Activated naive CD4-positive, alpha-beta T cell treated with anti-CD3 and anti-CD28 coated beads, Interleukin-2, amount 50 U/mL, for 24 hours (primary cell): ENCODE measurements around the gene FAM193A.
A peak's percentile ranks its signal among the peaks of the same experiment; 100 is the strongest.
"Not testable (repeated sequence)": the region's sequence is repeated elsewhere in the genome, so short reads cannot be mapped to it uniquely, and the experiment has no call there.

Experiments used
- H3K27ac Mint-ChIP-seq: one replicate; pipeline ENCODE4 v1.8.0; 2021; ENCODE audit warnings: mild to moderate bottlenecking, mixed read lengths
- H3K27me3 Mint-ChIP-seq: one replicate; pipeline ENCODE4 v1.8.0; 2021; ENCODE audit warnings: mixed read lengths
- H3K36me3 Mint-ChIP-seq: one replicate; pipeline ENCODE4 v1.8.0; 2021; ENCODE audit warnings: mixed read lengths
- H3K4me1 Mint-ChIP-seq: one replicate; pipeline ENCODE4 v1.8.0; 2021; ENCODE audit warnings: mixed read lengths
- H3K4me3 Mint-ChIP-seq: one replicate; pipeline ENCODE4 v1.8.0; 2021; ENCODE audit warnings: mild to moderate bottlenecking, mixed read lengths
- H3K9me3 Mint-ChIP-seq: one replicate; pipeline ENCODE4 v1.8.0; 2021; ENCODE audit warnings: mixed read lengths

The FAM193A gene

DNA sequence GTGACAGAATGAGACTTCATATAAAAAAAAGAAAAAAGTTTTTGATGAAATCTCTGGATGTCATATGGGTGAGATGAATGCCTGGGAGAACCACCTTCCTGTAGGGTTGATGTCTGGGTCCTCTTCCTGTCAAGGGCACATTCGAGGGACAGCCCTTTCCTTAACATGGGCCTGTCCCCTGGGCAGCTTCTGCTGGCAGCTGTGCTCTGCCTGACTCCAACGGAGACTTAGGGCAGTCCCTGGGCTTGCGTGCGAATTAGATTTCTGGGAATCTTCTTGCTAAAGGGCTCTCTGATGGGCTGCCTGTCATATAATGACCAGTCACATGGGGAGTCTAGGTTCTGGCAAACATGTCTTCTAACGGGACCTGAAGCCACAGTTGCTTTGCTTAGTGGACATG, 179.0 kb downstream of the FAM193A start:
- Mint-ChIP-seq H3K27ac (peak overlapping the region; percentile 65), H3K36me3 (peaks cover 5% of the 10 kb centered on the region)

DNA sequence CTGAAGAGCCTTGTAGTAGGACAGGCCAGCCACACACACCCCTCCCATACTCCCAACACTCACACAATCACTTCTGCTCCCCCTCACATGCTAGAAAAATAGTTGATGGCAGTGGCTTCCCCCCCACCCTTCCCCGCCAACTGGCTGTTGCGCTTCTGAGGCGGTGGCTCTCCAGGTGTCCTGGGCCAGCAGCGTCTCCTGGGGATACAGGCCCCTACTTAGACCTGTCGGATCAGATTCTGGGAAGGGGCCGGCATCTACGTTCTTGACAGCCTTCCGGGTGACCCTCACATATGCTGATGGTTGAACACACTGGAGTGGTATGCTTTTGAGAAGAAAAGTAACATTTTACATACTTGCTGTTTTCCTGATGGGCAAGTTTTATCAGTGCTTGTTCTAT, 179.8 kb downstream of the FAM193A start:
- H3K9me3 Mint-ChIP-seq = no peaks in the 10 kb centered on the region
- H3K4me1 Mint-ChIP-seq = peaks cover 18% of the 10 kb centered on the region
- H3K4me3 Mint-ChIP-seq = no peak overlapping the region
- H3K27ac Mint-ChIP-seq = peak overlapping the region; percentile 62
- no peaks in the 10 kb centered on the region for H3K27me3 Mint-ChIP-seq
- H3K36me3 Mint-ChIP-seq = peaks cover 8% of the 10 kb centered on the region

More for the DNA sequence above, 179.0 kb downstream of the FAM193A start:
- no peak overlapping the region for H3K4me3 Mint-ChIP-seq
- no peaks in the 10 kb centered on the region for H3K27me3 Mint-ChIP-seq
- no peaks in the 10 kb centered on the region for H3K9me3 Mint-ChIP-seq
- peaks cover 18% of the 10 kb centered on the region for H3K4me1 Mint-ChIP-seq

DNA sequence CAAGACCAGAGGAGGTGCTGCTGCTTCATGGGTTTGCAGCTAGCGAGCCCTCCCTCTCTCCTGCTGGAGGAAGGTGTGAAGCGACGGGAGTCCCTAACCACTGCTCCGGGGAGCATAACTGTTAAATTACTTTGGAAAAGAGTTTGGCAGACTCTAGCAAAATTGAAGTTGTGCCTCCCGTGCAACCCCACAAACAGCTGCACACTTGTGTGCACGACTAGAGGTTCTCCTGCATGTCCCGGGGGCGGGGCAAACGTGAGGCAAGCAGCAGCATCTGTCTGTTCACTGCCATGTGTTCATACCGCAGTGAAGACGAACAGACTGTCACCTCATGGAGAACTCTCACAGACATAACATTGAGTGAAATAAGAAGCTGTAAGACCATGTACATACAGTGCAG, 185.1 kb downstream of the FAM193A start:
- no peak overlapping the region for H3K27ac Mint-ChIP-seq
- no peaks in the 10 kb centered on the region for H3K9me3 Mint-ChIP-seq
- no peaks in the 10 kb centered on the region for H3K27me3 Mint-ChIP-seq
- H3K36me3 Mint-ChIP-seq = peaks cover 6% of the 10 kb centered on the region
- no peak overlapping the region for H3K4me3 Mint-ChIP-seq
- H3K4me1 Mint-ChIP-seq = peaks cover 19% of the 10 kb centered on the region

DNA sequence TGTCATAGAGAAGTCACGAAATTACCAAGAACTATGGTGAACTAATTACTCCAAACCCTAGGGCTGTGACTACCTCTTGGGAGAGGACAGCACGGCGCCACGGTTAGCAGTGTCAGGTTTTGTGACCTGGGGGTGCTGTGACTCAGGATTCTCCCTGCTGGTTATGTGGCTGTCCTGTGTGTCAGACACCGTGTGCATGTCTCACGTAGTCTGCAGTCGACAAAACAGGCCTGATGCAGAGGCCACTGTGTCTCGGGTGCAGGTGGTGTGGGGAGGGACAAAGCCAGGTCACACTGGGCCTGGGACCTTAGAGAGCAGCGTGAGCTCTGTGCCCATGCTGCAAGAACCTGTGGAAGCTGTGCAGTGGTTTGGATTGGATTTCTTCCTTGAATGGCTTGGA, 185.6 kb downstream of the FAM193A start:
- Mint-ChIP-seq H3K36me3 (peaks cover 6% of the 10 kb centered on the region), H3K4me3 (no peak overlapping the region)

DNA sequence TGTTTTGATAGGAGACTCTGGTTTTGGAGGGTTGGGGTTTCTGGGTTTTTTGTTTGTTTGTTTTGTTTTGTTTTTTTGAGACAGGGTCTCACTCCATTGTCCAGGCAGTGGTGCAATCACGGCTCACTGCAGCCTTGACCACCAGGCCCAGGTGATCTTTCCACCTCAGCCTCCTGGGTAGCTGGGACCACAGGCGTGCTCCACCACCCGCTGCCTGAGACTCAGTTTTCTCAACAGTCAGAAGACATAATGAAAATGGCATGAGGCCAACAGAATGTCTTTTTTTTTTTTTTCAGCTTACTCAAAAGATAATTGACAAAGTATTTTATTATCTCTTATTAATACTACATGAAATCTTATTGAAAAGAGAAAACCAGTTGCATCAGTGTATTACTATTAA, 187.3 kb downstream of the FAM193A start:
- Mint-ChIP-seq H3K4me3 (no peak overlapping the region), H3K27me3 (no peaks in the 10 kb centered on the region), H3K4me1 (peaks cover 19% of the 10 kb centered on the region), H3K9me3 (no peaks in the 10 kb centered on the region), H3K36me3 (peaks cover 3% of the 10 kb centered on the region), H3K27ac (peak overlapping the region; percentile 76)

More for the DNA sequence above, 185.6 kb downstream of the FAM193A start:
- H3K27ac Mint-ChIP-seq = peak overlapping the region; percentile 80
- H3K27me3 Mint-ChIP-seq = no peaks in the 10 kb centered on the region
- H3K9me3 Mint-ChIP-seq = no peaks in the 10 kb centered on the region
- H3K4me1 Mint-ChIP-seq = peaks cover 19% of the 10 kb centered on the region

DNA sequence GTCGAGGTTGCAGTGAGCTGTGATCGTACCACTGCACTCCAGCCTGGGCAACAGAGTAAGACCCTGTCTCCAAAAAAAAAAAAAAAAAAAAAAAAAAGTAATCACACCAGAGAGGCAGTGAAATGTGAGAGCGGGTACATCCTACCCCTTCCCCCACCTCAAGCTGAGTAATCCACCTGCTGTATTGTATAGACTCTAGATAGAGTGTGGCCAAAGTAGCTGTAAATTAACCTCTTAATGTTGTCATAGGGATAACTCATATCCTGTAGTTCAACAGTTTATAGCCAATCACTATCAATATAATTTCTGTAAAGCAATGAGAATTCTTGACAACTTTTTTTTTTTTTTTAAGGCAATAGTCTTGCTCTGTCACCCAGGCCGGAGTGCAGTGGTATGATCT, 188.9 kb downstream of the FAM193A start:
- Mint-ChIP-seq H3K27me3 (no peaks in the 10 kb centered on the region), H3K4me1 (peaks cover 19% of the 10 kb centered on the region), H3K4me3 (no peak overlapping the region), H3K9me3 (no peaks in the 10 kb centered on the region), H3K36me3 (peaks cover 3% of the 10 kb centered on the region), H3K27ac (no peak overlapping the region)

DNA sequence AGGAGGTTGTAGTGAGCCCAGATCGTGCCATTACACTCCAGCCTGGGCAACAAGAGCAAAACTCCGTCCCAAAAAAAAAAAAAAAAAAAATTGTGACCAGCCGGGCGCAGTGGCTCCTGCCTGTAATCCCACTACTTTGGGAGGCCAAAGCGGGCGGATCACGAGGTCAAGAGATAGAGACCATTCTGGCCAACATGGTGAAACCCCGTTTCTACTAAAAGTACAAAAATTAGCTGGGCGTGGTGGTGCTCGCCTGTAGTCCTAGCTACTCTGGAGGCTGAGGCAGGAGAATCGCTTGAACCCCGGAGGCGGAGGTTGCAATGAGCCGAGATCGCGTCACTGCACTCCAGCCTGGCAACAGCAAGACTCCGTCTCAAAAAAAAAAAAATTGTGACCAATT, 190.4 kb downstream of the FAM193A start:
- peaks cover 19% of the 10 kb centered on the region for H3K4me1 Mint-ChIP-seq
- not testable (repeated sequence) for H3K36me3 Mint-ChIP-seq, H3K27ac Mint-ChIP-seq, H3K9me3 Mint-ChIP-seq, H3K27me3 Mint-ChIP-seq, H3K4me3 Mint-ChIP-seq

DNA sequence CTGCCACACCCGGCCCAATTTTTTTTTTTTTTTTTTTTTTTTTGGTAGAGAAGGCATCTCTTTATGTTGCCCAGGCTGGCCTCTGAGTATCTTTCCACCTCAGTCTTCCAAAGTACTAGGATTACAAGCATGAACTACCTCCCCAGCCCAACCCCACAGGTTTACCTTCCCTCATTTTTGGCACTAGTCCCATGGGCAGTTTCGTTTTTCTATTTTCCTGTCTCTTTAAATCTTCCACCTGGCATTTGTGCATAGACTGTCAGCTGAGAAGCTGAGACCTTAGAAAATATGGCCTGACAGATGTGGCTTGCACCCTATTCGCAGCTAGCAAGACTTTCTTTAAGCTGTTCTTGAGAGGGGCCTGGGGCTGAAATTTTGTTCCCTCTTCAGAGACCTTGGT, 191.8 kb downstream of the FAM193A start:
- no peak overlapping the region for H3K27ac Mint-ChIP-seq
- peaks cover 13% of the 10 kb centered on the region for H3K4me1 Mint-ChIP-seq
- H3K27me3 Mint-ChIP-seq = no peaks in the 10 kb centered on the region
- peaks cover 9% of the 10 kb centered on the region for H3K36me3 Mint-ChIP-seq
- H3K4me3 Mint-ChIP-seq = no peak overlapping the region
- H3K9me3 Mint-ChIP-seq = no peaks in the 10 kb centered on the region

DNA sequence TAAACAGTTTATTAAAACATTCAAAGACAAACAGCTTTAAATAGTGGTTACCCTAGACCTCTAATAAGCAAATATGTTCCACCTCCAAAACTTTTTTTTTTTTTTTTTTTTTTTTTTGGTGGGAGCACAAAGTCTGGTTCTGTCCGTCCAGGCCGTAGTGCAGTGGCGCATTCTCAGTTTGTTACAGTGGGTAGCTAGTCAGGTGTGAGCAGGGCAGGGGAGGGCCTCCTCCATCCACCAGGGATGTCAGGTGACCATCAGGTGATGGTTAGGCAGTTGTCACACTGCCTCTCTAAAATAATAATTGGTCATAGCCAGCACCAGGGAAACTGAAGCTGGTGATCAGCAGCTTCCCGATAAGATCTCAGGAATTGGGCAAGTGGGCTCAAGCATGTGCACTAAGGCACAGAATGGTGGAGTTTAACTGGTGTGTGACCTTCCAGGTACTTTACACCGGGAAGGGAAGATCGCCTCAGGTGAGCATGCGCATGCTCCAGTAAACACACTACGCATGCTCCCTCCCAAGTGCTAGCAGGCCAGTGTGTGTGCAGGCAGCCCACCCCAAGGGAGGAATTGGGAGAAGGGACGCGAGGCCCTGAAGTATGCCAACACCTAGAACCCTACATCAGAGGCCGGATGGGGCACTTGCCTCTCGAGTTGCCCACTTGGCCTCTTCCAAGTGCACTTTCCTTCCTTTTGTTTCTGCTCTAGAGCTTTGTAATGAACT, 192.5 kb downstream of the FAM193A start:
- H3K4me1 Mint-ChIP-seq = peaks cover 8% of the 10 kb centered on the region
- H3K27me3 Mint-ChIP-seq = no peaks in the 10 kb centered on the region
- H3K27ac Mint-ChIP-seq = no peak overlapping the region
- no peaks in the 10 kb centered on the region for H3K9me3 Mint-ChIP-seq
- H3K4me3 Mint-ChIP-seq = no peak overlapping the region
- peaks cover 9% of the 10 kb centered on the region for H3K36me3 Mint-ChIP-seq

DNA sequence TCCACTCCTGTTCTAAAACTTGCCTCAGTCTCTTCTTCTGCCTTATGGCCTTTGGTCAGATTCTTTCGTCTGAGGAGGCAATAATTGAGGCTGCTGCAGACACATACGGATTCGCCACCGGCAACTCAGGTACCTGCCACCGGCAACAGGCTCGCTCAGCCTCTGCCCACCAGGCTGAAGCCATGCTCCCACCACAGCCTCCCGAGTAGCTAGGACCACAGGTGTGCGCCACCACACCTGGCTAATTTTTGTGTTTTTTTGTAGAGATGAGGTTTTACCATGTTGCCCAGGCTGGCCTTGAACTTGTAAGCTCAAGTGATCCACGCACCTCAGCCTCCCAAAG, 193.1 kb downstream of the FAM193A start:
- no peak overlapping the region for H3K4me3 Mint-ChIP-seq
- peaks cover 12% of the 10 kb centered on the region for H3K36me3 Mint-ChIP-seq
- no peaks in the 10 kb centered on the region for H3K27me3 Mint-ChIP-seq
- peaks cover 3% of the 10 kb centered on the region for H3K4me1 Mint-ChIP-seq
- H3K9me3 Mint-ChIP-seq = peaks cover 2% of the 10 kb centered on the region
- no peak overlapping the region for H3K27ac Mint-ChIP-seq

DNA sequence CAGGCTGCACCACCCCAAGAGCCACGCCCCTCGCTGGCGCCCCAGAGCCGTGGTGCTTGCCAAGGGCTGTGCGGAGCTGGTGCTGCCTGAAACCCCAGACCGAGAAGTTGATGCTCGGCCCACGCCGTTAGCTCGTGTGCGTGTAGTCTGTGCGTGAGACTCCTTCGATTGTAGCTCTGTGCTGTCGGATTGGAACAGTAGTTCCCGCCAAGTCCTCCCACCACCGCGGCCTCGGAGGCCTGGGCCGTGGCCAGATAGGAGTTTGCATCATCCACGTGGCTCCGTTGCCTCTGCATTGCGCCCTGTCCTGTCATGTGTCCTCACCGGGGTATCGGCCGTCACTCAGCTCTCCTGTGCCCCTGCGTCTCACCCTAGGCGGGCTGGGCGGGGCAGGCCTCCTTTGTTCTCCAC, 195.5 kb downstream of the FAM193A start:
- no peaks in the 10 kb centered on the region for H3K27me3 Mint-ChIP-seq
- H3K4me3 Mint-ChIP-seq = no peak overlapping the region
- no peaks in the 10 kb centered on the region for H3K4me1 Mint-ChIP-seq
- peaks cover 9% of the 10 kb centered on the region for H3K9me3 Mint-ChIP-seq
- H3K36me3 Mint-ChIP-seq = peaks cover 21% of the 10 kb centered on the region
- no peak overlapping the region for H3K27ac Mint-ChIP-seq

DNA sequence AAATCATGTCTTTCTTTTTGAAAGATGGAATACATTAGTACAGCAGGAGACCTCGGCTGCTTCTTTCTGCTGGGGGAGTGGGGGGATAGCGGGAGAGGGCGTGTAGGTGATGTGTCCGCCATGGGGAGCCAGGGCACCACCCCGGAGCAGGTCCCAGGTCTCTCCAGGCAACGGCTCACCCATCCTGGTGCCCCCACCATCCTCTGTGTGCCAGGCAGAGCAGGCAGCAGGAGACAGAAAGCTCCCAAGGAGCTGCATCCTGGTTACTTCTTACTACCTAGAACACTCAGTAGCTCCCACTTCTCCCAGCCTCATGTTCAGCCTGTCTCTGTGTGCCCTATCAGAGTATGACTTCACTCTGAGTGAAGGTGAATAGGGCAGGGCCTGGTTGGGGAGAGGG, 196.1 kb downstream of the FAM193A start:
- Mint-ChIP-seq H3K4me1 (no peaks in the 10 kb centered on the region), H3K27me3 (no peaks in the 10 kb centered on the region), H3K36me3 (peaks cover 21% of the 10 kb centered on the region), H3K4me3 (no peak overlapping the region), H3K9me3 (peaks cover 9% of the 10 kb centered on the region), H3K27ac (peak overlapping the region; percentile 19)

DNA sequence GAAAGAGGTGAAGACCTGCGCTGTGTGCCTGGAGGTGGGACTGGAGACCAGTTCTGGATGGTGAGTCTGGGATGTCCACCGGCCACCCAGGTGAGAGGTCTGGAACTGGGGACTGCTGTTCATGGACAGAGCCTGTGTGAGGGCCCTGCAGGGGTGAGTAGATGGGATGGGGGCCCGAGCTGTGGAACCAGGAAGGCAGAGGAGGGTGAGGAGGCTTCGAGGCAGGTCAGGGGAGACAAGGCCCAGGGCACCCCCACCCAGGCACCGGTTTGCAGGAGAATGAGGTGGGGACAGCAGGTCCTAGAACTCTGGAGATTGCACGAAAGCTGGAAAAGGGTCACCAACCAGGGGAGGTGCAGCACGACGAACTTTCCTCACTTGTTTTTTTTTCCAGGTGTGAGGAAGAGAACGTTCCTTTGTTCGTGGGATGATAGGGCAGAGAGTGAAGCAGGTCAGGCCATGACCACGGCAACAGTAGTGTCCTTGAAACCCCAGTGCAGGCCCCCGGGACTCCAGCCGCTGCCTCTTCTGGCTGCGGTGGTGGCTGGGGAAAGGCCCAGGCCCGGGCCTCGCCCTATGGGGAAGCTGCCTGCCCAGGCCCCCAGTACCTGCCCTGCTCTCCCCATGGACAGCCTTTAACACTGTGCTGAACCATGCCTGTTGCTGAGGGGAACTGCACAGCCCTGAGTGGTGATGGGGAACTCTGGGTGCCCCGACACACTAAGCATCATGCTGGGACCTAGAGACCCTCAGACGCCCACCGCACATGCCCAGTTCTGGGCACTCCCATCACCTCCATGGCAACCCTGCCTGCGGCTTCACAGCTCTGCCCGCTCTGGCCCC, 196.8 kb downstream of the FAM193A start:
- no peak overlapping the region for H3K4me3 Mint-ChIP-seq
- H3K27me3 Mint-ChIP-seq = no peaks in the 10 kb centered on the region
- H3K36me3 Mint-ChIP-seq = peaks cover 21% of the 10 kb centered on the region
- H3K9me3 Mint-ChIP-seq = peaks cover 9% of the 10 kb centered on the region
- no peaks in the 10 kb centered on the region for H3K4me1 Mint-ChIP-seq
- H3K27ac Mint-ChIP-seq = peak overlapping the region; percentile 19

DNA sequence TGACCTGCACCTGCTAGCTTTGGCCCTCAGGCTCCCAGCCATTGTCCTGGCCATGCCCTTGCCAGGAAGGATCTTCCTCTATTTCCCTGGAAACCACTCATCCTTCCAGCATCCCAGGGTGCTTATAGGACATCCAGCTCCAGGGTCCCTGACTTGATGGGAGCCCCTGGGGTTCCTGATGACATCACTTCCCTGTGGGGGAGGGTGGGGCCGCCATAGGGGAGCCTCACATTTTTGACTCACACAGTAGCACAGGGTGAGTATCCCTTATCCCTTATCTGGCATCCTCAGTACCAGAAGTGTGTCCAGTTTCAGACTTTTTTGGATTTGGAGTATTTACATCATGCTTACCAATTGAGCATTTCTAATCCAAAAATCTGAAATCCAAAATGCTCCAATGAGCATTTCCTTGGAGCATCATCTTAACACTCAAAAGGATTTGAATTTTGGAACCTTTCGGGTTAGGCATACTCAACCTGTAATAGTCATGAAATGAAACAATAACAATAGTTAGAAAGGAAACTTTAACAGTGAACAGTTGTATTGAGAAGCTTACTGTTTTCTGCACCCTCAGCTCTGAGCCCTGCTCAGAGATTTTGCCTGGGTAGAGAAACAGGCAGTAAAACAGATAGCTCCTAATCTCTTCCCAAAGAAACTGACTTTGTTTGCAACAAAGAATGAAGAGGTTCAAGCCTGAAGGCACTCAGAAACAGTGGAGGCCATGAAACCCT, 197.6 kb downstream of the FAM193A start:
- Mint-ChIP-seq H3K27ac (no peak overlapping the region), H3K4me1 (no peaks in the 10 kb centered on the region), H3K27me3 (no peaks in the 10 kb centered on the region), H3K36me3 (peaks cover 21% of the 10 kb centered on the region), H3K4me3 (no peak overlapping the region), H3K9me3 (peaks cover 9% of the 10 kb centered on the region)

DNA sequence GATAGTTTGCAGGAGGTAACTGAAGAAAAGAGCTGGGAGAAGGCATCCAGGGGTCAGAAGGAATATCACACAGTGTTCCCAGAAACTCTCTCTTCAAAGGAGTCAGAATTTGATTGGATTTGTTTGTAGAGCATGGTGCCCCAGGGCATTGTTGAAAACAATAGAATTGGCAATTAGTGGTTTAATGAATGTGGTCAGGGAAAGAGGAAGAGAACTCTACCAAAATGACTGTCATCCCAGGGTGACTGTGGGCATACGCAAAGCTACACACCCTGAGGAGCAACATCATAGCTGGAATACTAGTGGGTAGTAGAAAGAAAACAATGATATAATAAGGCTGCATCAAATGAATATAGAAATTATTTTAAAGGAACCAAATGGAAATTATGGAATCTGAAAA, 198.2 kb downstream of the FAM193A start:
- H3K9me3 Mint-ChIP-seq = peaks cover 9% of the 10 kb centered on the region
- H3K4me3 Mint-ChIP-seq = no peak overlapping the region

DNA sequence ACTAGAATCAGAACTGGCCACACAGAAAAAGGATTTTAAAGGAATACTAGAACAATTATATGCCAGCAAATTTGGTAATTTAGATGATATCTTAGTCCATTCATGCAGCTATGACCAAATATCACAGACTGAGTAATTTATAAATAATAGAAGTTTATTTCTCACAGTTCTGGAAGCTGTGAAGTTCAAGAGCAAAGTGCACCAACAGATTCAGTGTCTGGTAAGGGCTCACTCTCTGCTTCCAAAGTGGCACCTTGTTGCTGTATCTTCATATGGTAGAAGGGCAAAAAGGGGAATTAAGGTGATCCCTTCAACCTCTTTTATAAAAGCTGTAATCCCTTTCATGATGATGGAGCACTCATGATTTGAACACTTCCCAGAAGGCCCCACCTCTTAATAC, 199.4 kb downstream of the FAM193A start:
- H3K36me3 Mint-ChIP-seq = peaks cover 21% of the 10 kb centered on the region
- no peaks in the 10 kb centered on the region for H3K27me3 Mint-ChIP-seq
- H3K9me3 Mint-ChIP-seq = peaks cover 9% of the 10 kb centered on the region
- H3K4me1 Mint-ChIP-seq = no peaks in the 10 kb centered on the region
- H3K27ac Mint-ChIP-seq = no peak overlapping the region
- H3K4me3 Mint-ChIP-seq = no peak overlapping the region

More for the DNA sequence above, 198.2 kb downstream of the FAM193A start:
- H3K27me3 Mint-ChIP-seq = no peaks in the 10 kb centered on the region
- no peak overlapping the region for H3K27ac Mint-ChIP-seq
- H3K36me3 Mint-ChIP-seq = peaks cover 21% of the 10 kb centered on the region
- no peaks in the 10 kb centered on the region for H3K4me1 Mint-ChIP-seq
